Measurements from ENCODE around the gene LRRK1. TPM values are rescaled to one million over a fixed set of nuclear protein-coding genes. Genes with fewer than 3 reads are reported as not detected.

Gene LRRK1
- total and polyA plus RNA-seq, 2 experiments from 2014 or later: 6.2 to 6.4 TPM

- WGBS, 2 experiments (ENCODE audit: low coverage in 1 of 2, low lambda C conversion rate in 2 of 2, missing lambda C conversion rate in 2 of 2): 91% methylated on average over 31 to 34 of the region's 34 CpGs
These were observed 134.1 kb downstream of the LRRK1 start for GRCh38 chr15:101053261-101053660.

GRCh38 chr15:101054116-101054515 lies 135.0 kb downstream of the LRRK1 start:
- H3K27me3 ChIP-seq (replicated peaks; ENCODE audit: insufficient read depth): no peaks in the 10 kb centered on the region
- no peaks in the 10 kb centered on the region for H3K9me2 ChIP-seq (ENCODE audit: insufficient read depth)
- no peaks in the 10 kb centered on the region; the same call in 1 of the 2 replicates for H3K36me3 ChIP-seq (ENCODE audit: low read depth)
- H3K27ac ChIP-seq: no peak overlapping the region
- no peaks in the 10 kb centered on the region for H3K79me2 ChIP-seq (ENCODE audit: insufficient read depth)
- no peaks in the 10 kb centered on the region for H3F3A ChIP-seq (ENCODE audit: insufficient read depth)
- WGBS, 2 experiments (ENCODE audit: low coverage in 1 of 2, low lambda C conversion rate in 2 of 2, missing lambda C conversion rate in 2 of 2): 92 to 94% methylated on average over 9 of the region's 9 CpGs
- no peaks in the 10 kb centered on the region for H4K20me1 ChIP-seq (ENCODE audit: insufficient read depth)
- no peaks in the 10 kb centered on the region for H3K4me1 ChIP-seq (ENCODE audit: insufficient read depth)
- no peak overlapping the region for H3K9ac ChIP-seq
- DNase-seq: no peak
- TF ChIP-seq EZH2phosphoT487 (IDR thresholded peaks at IDR 0.05; ENCODE audit: insufficient read depth, low read depth) (no peak), EZH2 (IDR thresholded peaks at IDR 0.05; ENCODE audit: insufficient read depth, poor library complexity, severe bottlenecking) (no peak)
- in situ Hi-C loops (cut with MboI): no loop called here
- H2AFZ ChIP-seq: no peak overlapping the region
- no peaks in the 10 kb centered on the region for H3K9me3 ChIP-seq (ENCODE audit: low read depth)
- H3K4me2 ChIP-seq (ENCODE audit: unreplicated experiment): no peak overlapping the region
- no peak overlapping the region for H3K4me3 ChIP-seq

More at GRCh38 chr15:101053261-101053660, 134.1 kb downstream of the LRRK1 start:
- H3K27ac ChIP-seq: no peak overlapping the region
- H3K79me2 ChIP-seq (ENCODE audit: insufficient read depth): no peaks in the 10 kb centered on the region
- H3K9me2 ChIP-seq (ENCODE audit: insufficient read depth): no peaks in the 10 kb centered on the region
- no peak overlapping the region for H3K9ac ChIP-seq
- H3K27me3 ChIP-seq (replicated peaks; ENCODE audit: insufficient read depth): no peaks in the 10 kb centered on the region
- H4K20me1 ChIP-seq (ENCODE audit: insufficient read depth): no peaks in the 10 kb centered on the region
- in situ Hi-C loops (cut with MboI): no loop called here
- H3K4me2 ChIP-seq (ENCODE audit: unreplicated experiment): no peak overlapping the region
- TF ChIP-seq EZH2 (IDR thresholded peaks at IDR 0.05; ENCODE audit: insufficient read depth, poor library complexity, severe bottlenecking) (no peak), EZH2phosphoT487 (IDR thresholded peaks at IDR 0.05; ENCODE audit: insufficient read depth, low read depth) (no peak)
- no peak overlapping the region for H3K4me3 ChIP-seq
- H3K4me1 ChIP-seq (ENCODE audit: insufficient read depth): no peaks in the 10 kb centered on the region
- no peaks in the 10 kb centered on the region for H3K9me3 ChIP-seq (ENCODE audit: low read depth)
- H3F3A ChIP-seq (ENCODE audit: insufficient read depth): no peaks in the 10 kb centered on the region
- no peaks in the 10 kb centered on the region; the same call in 1 of the 2 replicates for H3K36me3 ChIP-seq (ENCODE audit: low read depth)
- H2AFZ ChIP-seq: no peak overlapping the region
- DNase-seq: no peak

GRCh38 chr15:101054991-101055390 lies 135.8 kb downstream of the LRRK1 start:
- Histone ChIP-seq H3K9me2 (ENCODE audit: insufficient read depth) (no peaks in the 10 kb centered on the region), H3K27ac (no peak overlapping the region), H3K79me2 (ENCODE audit: insufficient read depth) (no peaks in the 10 kb centered on the region), H2AFZ (no peak overlapping the region), H3F3A (ENCODE audit: insufficient read depth) (no peaks in the 10 kb centered on the region), H3K4me1 (ENCODE audit: insufficient read depth) (no peaks in the 10 kb centered on the region), H3K27me3 (replicated peaks; ENCODE audit: insufficient read depth) (no peaks in the 10 kb centered on the region), H3K9ac (no peak overlapping the region), H3K4me2 (ENCODE audit: unreplicated experiment) (no peak overlapping the region), H4K20me1 (ENCODE audit: insufficient read depth) (no peaks in the 10 kb centered on the region), H3K9me3 (ENCODE audit: low read depth) (no peaks in the 10 kb centered on the region), H3K4me3 (no peak overlapping the region), H3K36me3 (ENCODE audit: low read depth) (no peaks in the 10 kb centered on the region; the same call in 1 of the 2 replicates)
- TF ChIP-seq EZH2phosphoT487 (IDR thresholded peaks at IDR 0.05; ENCODE audit: insufficient read depth, low read depth) (no peak), EZH2 (IDR thresholded peaks at IDR 0.05; ENCODE audit: insufficient read depth, poor library complexity, severe bottlenecking) (no peak)
- WGBS, 2 experiments (ENCODE audit: low coverage in 1 of 2, low lambda C conversion rate in 2 of 2, missing lambda C conversion rate in 2 of 2): 95 to 97% methylated on average over 12 of the region's 12 CpGs
- in situ Hi-C loops (cut with MboI): no loop called here
- DNase-seq: no peak

GRCh38 chr15:101055411-101055810 lies 136.3 kb downstream of the LRRK1 start:
- Histone ChIP-seq H3K4me3 (no peak overlapping the region), H3K9me2 (ENCODE audit: insufficient read depth) (no peaks in the 10 kb centered on the region), H3K4me1 (ENCODE audit: insufficient read depth) (no peaks in the 10 kb centered on the region), H3K27ac (no peak overlapping the region), H3K79me2 (ENCODE audit: insufficient read depth) (no peaks in the 10 kb centered on the region), H2AFZ (no peak overlapping the region), H3K9ac (no peak overlapping the region), H3K36me3 (ENCODE audit: low read depth) (no peaks in the 10 kb centered on the region; the same call in 1 of the 2 replicates), H3F3A (ENCODE audit: insufficient read depth) (no peaks in the 10 kb centered on the region), H3K9me3 (ENCODE audit: low read depth) (no peaks in the 10 kb centered on the region), H3K27me3 (replicated peaks; ENCODE audit: insufficient read depth) (no peaks in the 10 kb centered on the region), H4K20me1 (ENCODE audit: insufficient read depth) (no peaks in the 10 kb centered on the region), H3K4me2 (ENCODE audit: unreplicated experiment) (no peak overlapping the region)
- no peak for DNase-seq
- no peak for TF ChIP-seq EZH2phosphoT487 (IDR thresholded peaks at IDR 0.05; ENCODE audit: insufficient read depth, low read depth)
- TF ChIP-seq EZH2 (IDR thresholded peaks at IDR 0.05; ENCODE audit: insufficient read depth, poor library complexity, severe bottlenecking): no peak
- in situ Hi-C loops (cut with MboI): no loop called here
- 91 to 95% methylated on average over 2 of the region's 2 CpGs for WGBS, 2 experiments (ENCODE audit: low coverage in 1 of 2, low lambda C conversion rate in 2 of 2, missing lambda C conversion rate in 2 of 2)
